T-helper 2 cell treated with Interferon-gamma antibody and Interleukin-4, amounts not matched to agents 5 μg/mL and 100 μg/mL, for 36 hours (primary cell): ENCODE data around the gene HYAL4.
"Not testable (repeated sequence)": the region's sequence is repeated elsewhere in the genome, so short reads cannot be mapped to it uniquely, and the experiment has no call there.

ENCODE experiments used
- DNase-seq: peaks from one replicate; pipeline ENCODE4 v3.0.0; 2021; ENCODE audit warnings: low spot score
- H3K27ac Mint-ChIP-seq: one replicate; pipeline ENCODE4 v1.8.0; 2021; ENCODE audit warnings: mild to moderate bottlenecking, mixed read lengths
- H3K27me3 Mint-ChIP-seq: one replicate; pipeline ENCODE4 v1.8.0; 2021; ENCODE audit warnings: low read depth, mixed read lengths
- H3K36me3 Mint-ChIP-seq: one replicate; pipeline ENCODE4 v1.8.0; 2021; ENCODE audit warnings: low read depth, mixed read lengths
- H3K4me1 Mint-ChIP-seq: one replicate; pipeline ENCODE4 v1.8.0; 2021; ENCODE audit warnings: low read depth, mixed read lengths
- H3K4me3 Mint-ChIP-seq: one replicate; pipeline ENCODE4 v1.8.0; 2022; ENCODE audit warnings: mild to moderate bottlenecking, moderate library complexity, mixed read lengths
- H3K9me3 Mint-ChIP-seq: one replicate; pipeline ENCODE4 v1.8.0; 2021; ENCODE audit warnings: mixed read lengths

The HYAL4 gene

GRCh38 chr7:123823898-123824753 lies 20.8 kb upstream of the HYAL4 start:
- Mint-ChIP-seq H3K36me3 (no peaks in the 10 kb centered on the region), H3K9me3 (no peaks in the 10 kb centered on the region), H3K27me3 (peaks cover 10% of the 10 kb centered on the region), H3K4me3 (peak overlapping the region; percentile 1), H3K4me1 (peaks cover 9% of the 10 kb centered on the region), H3K27ac (no peak overlapping the region)
- DNase-seq = peak; percentile 62

- no peaks in the 10 kb centered on the region for H3K9me3 Mint-ChIP-seq
- H3K36me3 Mint-ChIP-seq = no peaks in the 10 kb centered on the region
- no peak for DNase-seq
- H3K4me1 Mint-ChIP-seq = peaks cover 9% of the 10 kb centered on the region
- no peak overlapping the region for H3K27ac Mint-ChIP-seq
- peak overlapping the region; percentile 1 for H3K4me3 Mint-ChIP-seq
- peaks cover 10% of the 10 kb centered on the region for H3K27me3 Mint-ChIP-seq
Measured at GRCh38 chr7:123824754-123825067, 20.3 kb upstream of the HYAL4 start.

- peaks cover 9% of the 10 kb centered on the region for H3K4me1 Mint-ChIP-seq
Measured at GRCh38 chr7:123828805-123829204, 16.2 kb upstream of the HYAL4 start.

GRCh38 chr7:123836656-123837055 lies 8.3 kb upstream of the HYAL4 start:
- no peaks in the 10 kb centered on the region for H3K36me3 Mint-ChIP-seq
- no peak overlapping the region for H3K4me3 Mint-ChIP-seq
- H3K9me3 Mint-ChIP-seq = peaks cover 5% of the 10 kb centered on the region
- no peaks in the 10 kb centered on the region for H3K4me1 Mint-ChIP-seq
- peaks cover 11% of the 10 kb centered on the region for H3K27me3 Mint-ChIP-seq
- DNase-seq = no peak
- no peak overlapping the region for H3K27ac Mint-ChIP-seq

More at GRCh38 chr7:123828805-123829204, 16.2 kb upstream of the HYAL4 start:
- Mint-ChIP-seq H3K36me3 (no peaks in the 10 kb centered on the region), H3K27ac (no peak overlapping the region), H3K4me3 (no peak overlapping the region), H3K9me3 (no peaks in the 10 kb centered on the region), H3K27me3 (peaks cover 18% of the 10 kb centered on the region)
- no peak for DNase-seq

- H3K36me3 Mint-ChIP-seq, H3K9me3 Mint-ChIP-seq, H3K4me3 Mint-ChIP-seq, DNase-seq, H3K27ac Mint-ChIP-seq, H3K4me1 Mint-ChIP-seq, H3K27me3 Mint-ChIP-seq: not testable (repeated sequence)
Measured at GRCh38 chr7:123839106-123839505, 5.9 kb upstream of the HYAL4 start.

DNA sequence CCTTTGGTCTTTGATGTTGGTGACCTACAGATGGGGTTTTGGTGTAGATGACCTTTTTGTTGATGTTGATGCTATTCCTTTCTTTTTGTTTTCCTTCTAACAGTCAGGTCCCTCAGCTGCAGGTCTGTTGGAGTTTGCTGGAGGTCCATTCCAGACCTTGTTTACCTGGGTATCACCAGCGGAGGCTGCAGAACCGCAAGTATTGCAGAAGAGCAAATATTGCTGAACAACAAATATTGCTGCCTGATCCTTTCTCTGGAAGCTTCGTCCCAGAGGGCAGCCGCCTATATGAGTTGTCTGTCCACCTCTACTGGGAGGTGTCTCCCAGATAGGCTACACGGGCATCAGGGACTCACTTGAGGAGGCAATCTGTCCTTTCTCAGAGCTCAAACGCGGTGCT lies 827 bp upstream of the HYAL4 start:
- not testable (repeated sequence) for H3K27ac Mint-ChIP-seq, H3K27me3 Mint-ChIP-seq, H3K9me3 Mint-ChIP-seq, H3K4me3 Mint-ChIP-seq, H3K36me3 Mint-ChIP-seq, DNase-seq, H3K4me1 Mint-ChIP-seq

DNA sequence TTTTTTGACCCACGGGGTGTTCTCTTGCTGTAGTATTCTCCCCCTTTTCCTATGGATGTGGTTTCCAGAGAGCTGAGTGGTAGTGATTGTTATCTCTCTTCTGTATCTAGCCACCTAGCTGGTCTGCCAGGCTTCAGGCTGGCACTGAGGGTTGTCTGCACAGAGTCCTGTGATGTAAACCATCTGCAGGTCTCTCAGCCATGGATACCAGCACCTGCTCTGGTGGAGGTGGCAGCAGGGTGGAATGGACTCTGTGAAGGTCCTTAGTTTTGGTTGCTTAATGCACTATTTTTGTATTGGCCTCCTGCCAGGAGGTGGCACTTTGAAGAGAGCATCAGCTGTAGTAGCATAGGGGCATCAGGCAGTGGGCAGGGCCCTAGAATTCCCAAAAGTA lies 851 bp downstream of the HYAL4 start:
- no peaks in the 10 kb centered on the region for H3K4me1 Mint-ChIP-seq

DNA sequence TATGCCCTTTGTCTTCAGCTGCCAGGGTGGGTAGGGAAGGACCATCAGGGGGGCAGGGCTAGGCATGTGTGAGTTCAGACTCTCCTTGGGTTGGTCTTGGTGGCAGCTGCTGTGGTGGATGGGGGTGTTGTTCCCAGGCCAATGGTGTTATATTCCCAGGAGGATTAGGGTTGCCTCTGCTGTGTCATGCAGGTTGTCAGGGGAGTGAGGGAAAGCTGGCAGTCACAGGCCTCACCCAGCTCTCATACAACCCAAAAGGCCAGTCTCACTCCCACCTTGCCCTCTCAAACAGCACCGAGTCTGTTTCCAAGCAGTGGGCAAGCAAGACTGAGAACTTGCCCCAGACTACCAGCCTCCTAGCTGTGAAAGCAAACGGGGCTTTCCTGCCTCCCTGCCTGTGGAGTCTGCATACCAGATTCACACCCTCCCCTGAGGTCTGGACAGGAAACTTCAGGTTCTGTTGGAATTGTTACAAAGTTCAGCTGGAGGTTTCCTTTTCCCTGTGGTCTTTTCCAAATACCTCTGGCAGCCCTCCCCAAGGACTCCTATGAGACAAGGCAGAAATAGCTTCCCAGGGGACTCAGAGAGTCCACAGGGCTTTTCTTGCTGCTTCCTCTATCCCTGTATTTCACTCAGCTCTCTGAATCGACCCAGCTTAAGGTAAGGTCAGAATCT lies 1.4 kb downstream of the HYAL4 start:
- no peaks in the 10 kb centered on the region for H3K27me3 Mint-ChIP-seq
- no peaks in the 10 kb centered on the region for H3K4me1 Mint-ChIP-seq
- H3K4me3 Mint-ChIP-seq = no peak overlapping the region
- no peak for DNase-seq
- H3K27ac Mint-ChIP-seq = no peak overlapping the region
- H3K36me3 Mint-ChIP-seq = no peaks in the 10 kb centered on the region
- H3K9me3 Mint-ChIP-seq = no peaks in the 10 kb centered on the region

More for the DNA sequence above, 851 bp downstream of the HYAL4 start:
- H3K27me3 Mint-ChIP-seq = no peaks in the 10 kb centered on the region
- no peaks in the 10 kb centered on the region for H3K9me3 Mint-ChIP-seq
- H3K27ac Mint-ChIP-seq = no peak overlapping the region
- H3K36me3 Mint-ChIP-seq = no peaks in the 10 kb centered on the region
- DNase-seq = no peak
- H3K4me3 Mint-ChIP-seq = no peak overlapping the region

- Mint-ChIP-seq H3K27ac (no peak overlapping the region), H3K4me1 (no peaks in the 10 kb centered on the region), H3K9me3 (no peaks in the 10 kb centered on the region), H3K27me3 (no peaks in the 10 kb centered on the region), H3K36me3 (no peaks in the 10 kb centered on the region), H3K4me3 (no peak overlapping the region)
- no peak for DNase-seq
Measured at GRCh38 chr7:123847868-123848267, 2.9 kb downstream of the HYAL4 start.

GRCh38 chr7:123849855-123850254 lies 4.9 kb downstream of the HYAL4 start:
- Mint-ChIP-seq H3K4me1 (no peaks in the 10 kb centered on the region), H3K36me3 (no peaks in the 10 kb centered on the region), H3K27ac (no peak overlapping the region), H3K4me3 (no peak overlapping the region), H3K27me3 (no peaks in the 10 kb centered on the region), H3K9me3 (no peaks in the 10 kb centered on the region)
- no peak for DNase-seq

GRCh38 chr7:123851404-123851803 lies 6.4 kb downstream of the HYAL4 start:
- not testable (repeated sequence) for H3K9me3 Mint-ChIP-seq, H3K4me1 Mint-ChIP-seq, H3K27me3 Mint-ChIP-seq, H3K27ac Mint-ChIP-seq, DNase-seq, H3K36me3 Mint-ChIP-seq, H3K4me3 Mint-ChIP-seq

DNA sequence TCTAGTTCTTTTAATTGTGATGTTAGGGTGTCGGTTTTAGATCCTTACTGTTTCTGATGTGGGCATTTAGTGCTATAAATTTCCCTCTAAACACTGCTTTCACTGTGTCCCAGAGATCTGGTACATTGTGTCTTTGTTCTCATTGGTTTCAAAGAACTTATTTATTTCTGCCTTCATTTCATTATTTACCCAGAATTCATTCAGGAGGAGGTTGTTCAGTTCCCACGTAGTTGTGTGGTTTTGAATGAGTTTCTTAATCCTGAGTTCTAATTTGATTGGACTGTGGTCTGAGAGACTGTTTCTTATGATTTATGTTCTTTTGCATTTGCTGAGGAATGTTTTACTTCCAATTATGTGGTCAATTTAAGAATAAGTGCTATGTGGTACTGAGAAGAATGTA lies 9.3 kb downstream of the HYAL4 start:
- not testable (repeated sequence) for H3K4me1 Mint-ChIP-seq, H3K27ac Mint-ChIP-seq, DNase-seq, H3K36me3 Mint-ChIP-seq, H3K9me3 Mint-ChIP-seq, H3K4me3 Mint-ChIP-seq, H3K27me3 Mint-ChIP-seq

GRCh38 chr7:123856428-123856827 lies 11.5 kb downstream of the HYAL4 start:
- H3K9me3 Mint-ChIP-seq, H3K27ac Mint-ChIP-seq, H3K4me3 Mint-ChIP-seq, H3K27me3 Mint-ChIP-seq, H3K36me3 Mint-ChIP-seq, DNase-seq, H3K4me1 Mint-ChIP-seq: not testable (repeated sequence)

- no peak overlapping the region for H3K4me3 Mint-ChIP-seq
- no peaks in the 10 kb centered on the region for H3K4me1 Mint-ChIP-seq
- H3K27me3 Mint-ChIP-seq = peaks cover 3% of the 10 kb centered on the region
- H3K36me3 Mint-ChIP-seq = no peaks in the 10 kb centered on the region
- no peak overlapping the region for H3K27ac Mint-ChIP-seq
- no peak for DNase-seq
- H3K9me3 Mint-ChIP-seq = peaks cover 2% of the 10 kb centered on the region
Measured at GRCh38 chr7:123860848-123861247, 15.9 kb downstream of the HYAL4 start.

- no peaks in the 10 kb centered on the region for H3K4me1 Mint-ChIP-seq
- no peak for DNase-seq
- peaks cover 3% of the 10 kb centered on the region for H3K27me3 Mint-ChIP-seq
- no peaks in the 10 kb centered on the region for H3K36me3 Mint-ChIP-seq
- H3K9me3 Mint-ChIP-seq = no peaks in the 10 kb centered on the region
- no peak overlapping the region for H3K27ac Mint-ChIP-seq
- no peak overlapping the region for H3K4me3 Mint-ChIP-seq
Measured at GRCh38 chr7:123862775-123863174, 17.8 kb downstream of the HYAL4 start.
